Measurements from ENCODE around the gene MYT1. TPM values are rescaled to one million over a fixed set of nuclear protein-coding genes. Genes with fewer than 3 reads are reported as not detected.

The MYT1 gene
- total RNA-seq, 1 donor from 2014 or later = 3.3 TPM

DNA sequence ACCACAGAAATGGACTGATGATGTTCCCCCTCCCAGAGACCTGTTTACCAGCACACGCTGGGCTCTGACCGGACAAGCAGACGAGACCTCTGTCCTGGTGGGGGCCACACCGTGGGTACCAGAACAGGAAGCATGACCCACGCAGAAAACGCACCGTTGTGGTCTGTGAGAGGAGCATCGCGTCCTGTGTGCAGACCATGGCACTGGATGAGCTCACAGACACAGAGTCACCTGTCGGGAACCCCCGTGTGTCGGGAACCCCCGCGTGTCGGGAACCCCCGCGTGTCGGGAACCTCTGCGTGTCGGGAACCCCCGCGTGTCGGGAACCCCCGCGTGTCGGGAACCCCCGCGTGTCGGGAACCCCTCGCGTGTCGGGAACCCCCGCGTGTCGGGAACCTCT, 37.4 kb downstream of the MYT1 start:
- ATAC-seq (ENCODE audit: low read depth) (no peak), DNase-seq (no peak)
- Mint-ChIP-seq H3K27me3 (peaks cover 23% of the 10 kb centered on the region), H3K27ac (no peak overlapping the region), H3K36me3 (ENCODE audit: low read depth) (no peaks in the 10 kb centered on the region), H3K4me1 (no peaks in the 10 kb centered on the region), H3K9me3 (no peaks in the 10 kb centered on the region), H3K4me3 (no peak overlapping the region)
- POLR2A ChIA-PET = no interaction called here
- no peak for TF ChIP-seq CTCF (IDR thresholded peaks at IDR 0.05)
- CTCF ChIA-PET = no interaction called here
- intact Hi-C loops (cut with micrococcal nuclease) = no loop called here

DNA sequence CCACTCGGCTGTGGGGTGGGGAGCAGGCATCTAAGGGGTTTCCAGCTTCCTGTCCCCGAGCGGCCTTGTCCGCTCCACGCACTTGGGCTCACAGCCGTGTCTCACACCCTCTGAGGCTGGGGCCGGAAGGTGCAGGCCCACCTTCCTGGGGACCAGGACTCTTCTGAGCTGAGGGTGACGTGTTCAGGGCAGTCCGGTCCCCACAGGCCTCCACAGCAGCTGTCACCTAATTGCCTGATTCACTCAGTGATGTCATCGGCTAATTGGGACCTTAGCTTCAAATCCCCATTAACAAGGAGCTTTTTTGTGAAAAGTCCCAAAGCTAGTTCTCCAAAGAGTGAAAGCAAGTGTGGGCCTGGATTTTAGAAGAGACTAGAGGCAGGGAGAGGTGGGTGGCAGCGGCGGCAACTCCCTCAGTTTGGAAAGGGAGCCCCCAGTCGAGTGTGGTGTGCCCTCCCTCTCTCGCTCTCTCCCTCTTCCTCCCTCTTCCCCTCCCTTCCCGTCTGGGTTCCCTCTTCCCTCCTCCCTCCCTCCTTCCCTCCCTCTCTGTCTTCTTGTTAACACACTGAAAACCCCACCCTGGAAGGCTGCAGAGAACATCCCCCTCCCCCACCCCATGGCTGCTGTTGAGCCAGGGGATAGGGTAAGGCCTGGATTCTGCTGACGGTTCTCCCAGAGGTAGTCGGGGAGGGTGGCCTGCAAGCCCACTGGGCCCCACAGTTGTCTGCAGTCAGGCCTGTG, 39.0 kb downstream of the MYT1 start:
- DNase-seq = no peak
- no peaks in the 10 kb centered on the region for H3K9me3 Mint-ChIP-seq
- TF ChIP-seq CTCF (IDR thresholded peaks at IDR 0.05) = no peak
- ChIA-PET CTCF (no interaction called here), POLR2A (no interaction called here)
- H3K27ac Mint-ChIP-seq = no peak overlapping the region
- peaks cover 17% of the 10 kb centered on the region for H3K27me3 Mint-ChIP-seq
- H3K4me1 Mint-ChIP-seq = no peaks in the 10 kb centered on the region
- no peak for ATAC-seq (ENCODE audit: low read depth)
- H3K4me3 Mint-ChIP-seq = no peak overlapping the region
- H3K36me3 Mint-ChIP-seq (ENCODE audit: low read depth) = no peaks in the 10 kb centered on the region
- intact Hi-C loops (cut with micrococcal nuclease) = no loop called here

DNA sequence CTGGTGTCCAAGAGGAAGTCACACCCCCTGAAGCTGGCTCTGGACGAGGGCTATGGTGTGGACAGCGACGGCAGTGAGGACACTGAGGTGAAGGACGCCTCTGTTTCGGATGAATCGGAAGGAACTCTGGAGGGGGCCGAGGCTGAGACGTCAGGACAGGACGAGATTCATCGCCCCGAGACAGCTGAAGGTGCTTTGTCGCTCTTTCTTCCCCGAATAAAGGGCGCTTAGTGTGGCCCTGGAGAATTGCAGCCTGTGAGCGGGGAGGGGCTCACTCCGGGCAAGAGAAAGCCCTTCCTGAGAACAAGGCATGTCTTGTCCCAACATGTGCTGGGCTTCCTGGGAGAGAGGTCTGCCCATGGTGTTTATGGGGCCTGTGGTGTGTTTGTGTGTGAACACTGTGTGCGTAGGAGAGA, 41.4 kb downstream of the MYT1 start:
- Mint-ChIP-seq H3K36me3 (ENCODE audit: low read depth) (no peaks in the 10 kb centered on the region), H3K4me1 (no peaks in the 10 kb centered on the region), H3K27me3 (peaks cover 14% of the 10 kb centered on the region), H3K4me3 (no peak overlapping the region), H3K27ac (no peak overlapping the region), H3K9me3 (no peaks in the 10 kb centered on the region)
- ATAC-seq (ENCODE audit: low read depth) = no peak
- ChIA-PET POLR2A (no interaction called here), CTCF (no interaction called here)
- DNase-seq = no peak
- intact Hi-C loops (cut with micrococcal nuclease) = no loop called here
- TF ChIP-seq CTCF (IDR thresholded peaks at IDR 0.05) = no peak

DNA sequence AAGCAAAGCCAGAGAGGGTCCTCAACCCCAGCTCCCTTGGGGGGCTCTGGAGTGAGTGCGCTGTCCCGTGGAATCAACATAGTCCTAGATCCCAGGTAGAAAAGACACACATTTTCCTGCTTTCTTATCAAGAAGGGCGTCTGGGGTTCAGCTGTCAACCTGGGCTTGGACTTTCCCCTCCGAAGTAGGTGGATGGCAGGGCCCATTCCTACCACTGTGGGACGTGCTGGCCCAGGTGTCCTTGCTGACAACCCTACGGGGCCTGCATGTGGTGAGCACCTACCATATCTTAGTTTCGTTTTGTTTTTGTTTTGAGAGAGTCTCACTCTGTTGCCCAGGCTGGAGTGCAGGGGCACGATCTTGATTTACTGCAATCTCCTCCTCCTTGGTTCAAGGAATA, 42.4 kb downstream of the MYT1 start:
- ATAC-seq (ENCODE audit: low read depth) (no peak), DNase-seq (no peak)
- no peak overlapping the region for H3K27ac Mint-ChIP-seq
- H3K27me3 Mint-ChIP-seq = peaks cover 11% of the 10 kb centered on the region
- TF ChIP-seq CTCF (IDR thresholded peaks at IDR 0.05) = no peak
- no peaks in the 10 kb centered on the region for H3K9me3 Mint-ChIP-seq
- ChIA-PET CTCF (no interaction called here), POLR2A (no interaction called here)
- no peaks in the 10 kb centered on the region for H3K36me3 Mint-ChIP-seq (ENCODE audit: low read depth)
- H3K4me1 Mint-ChIP-seq = no peaks in the 10 kb centered on the region
- intact Hi-C loops (cut with micrococcal nuclease) = no loop called here
- no peak overlapping the region for H3K4me3 Mint-ChIP-seq

DNA sequence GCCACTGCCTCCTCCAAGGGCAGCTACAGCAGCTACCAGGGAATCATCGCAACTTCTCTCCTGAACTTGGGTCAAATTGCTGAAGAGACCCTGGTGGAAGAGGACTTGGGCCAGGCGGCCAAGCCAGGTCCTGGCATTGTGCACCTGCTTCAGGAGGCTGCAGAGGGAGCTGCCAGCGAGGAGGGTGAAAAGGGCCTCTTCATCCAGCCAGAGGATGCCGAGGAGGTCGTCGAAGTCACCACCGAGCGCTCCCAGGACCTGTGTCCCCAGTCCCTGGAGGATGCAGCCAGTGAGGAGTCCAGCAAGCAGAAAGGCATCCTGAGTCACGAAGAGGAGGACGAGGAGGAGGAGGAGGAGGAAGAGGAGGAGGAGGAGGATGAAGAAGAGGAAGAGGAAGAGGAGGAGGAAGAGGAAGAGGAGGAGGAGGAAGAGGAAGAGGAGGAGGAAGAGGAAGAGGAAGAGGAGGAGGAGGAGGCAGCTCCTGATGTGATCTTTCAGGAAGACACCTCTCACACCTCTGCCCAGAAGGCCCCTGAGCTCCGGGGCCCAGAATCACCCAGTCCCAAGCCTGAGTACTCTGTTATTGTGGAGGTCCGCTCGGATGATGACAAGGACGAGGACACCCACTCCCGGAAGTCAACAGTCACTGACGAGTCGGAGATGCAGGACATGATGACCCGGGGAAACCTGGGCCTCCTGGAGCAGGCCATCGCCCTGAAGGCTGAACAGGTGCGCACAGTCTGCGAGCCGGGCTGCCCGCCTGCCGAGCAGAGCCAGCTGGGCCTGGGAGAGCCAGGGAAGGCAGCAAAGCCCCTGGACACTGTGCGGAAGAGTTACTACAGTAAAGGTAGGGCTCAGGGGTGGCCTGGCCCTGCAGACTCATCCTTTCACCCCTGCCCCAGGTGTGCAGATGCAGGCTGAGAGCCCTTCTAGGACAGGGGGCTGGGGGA, 43.7 kb downstream of the MYT1 start:
- Mint-ChIP-seq H3K27ac (no peak overlapping the region), H3K9me3 (no peaks in the 10 kb centered on the region), H3K27me3 (peaks cover 7% of the 10 kb centered on the region), H3K4me3 (no peak overlapping the region), H3K4me1 (no peaks in the 10 kb centered on the region), H3K36me3 (ENCODE audit: low read depth) (no peaks in the 10 kb centered on the region)
- TF ChIP-seq CTCF (IDR thresholded peaks at IDR 0.05) = no peak
- DNase-seq = no peak
- intact Hi-C loops (cut with micrococcal nuclease) = no loop called here
- ATAC-seq (ENCODE audit: low read depth) = no peak
- ChIA-PET POLR2A (no interaction called here), CTCF (no interaction called here)
